ENCODE data around the gene SECISBP2. TPM values are rescaled to one million over a fixed set of nuclear protein-coding genes. Genes with fewer than 3 reads are reported as not detected.

The SECISBP2 gene
- polyA plus RNA-seq, 1 donor (not counting 4 experiments of a cell fraction or from before 2014, with no cell fraction given): 24.3 TPM

GRCh38 chr9:89379508-89380115, 61.3 kb downstream of the SECISBP2 start:
- FAIRE-seq (no peak), DNase-seq (ENCODE audit: low read depth, low spot score) (no peak)
- H3K4me2 ChIP-seq (ENCODE audit: control insufficient read depth, extremely low read depth, insufficient read depth, low read depth, low read length): no peak overlapping the region
- TF ChIP-seq EZH2 (IDR thresholded peaks at IDR 0.05; ENCODE audit: low read length): no peak
- no peak for TF ChIP-seq CTCF (optimal IDR thresholded peaks at IDR 0.05 in 1 of 3, IDR thresholded peaks at IDR 0.05 in 1 of 3, conservative IDR thresholded peaks at IDR 0.05 in 1 of 3; ENCODE audit: extremely low read depth in 1 of 3, insufficient read depth in 2 of 3, low read length in 3 of 3)
- no peaks in the 10 kb centered on the region for H4K20me1 ChIP-seq (ENCODE audit: control insufficient read depth, extremely low read depth, insufficient read depth, low read length)
- no peaks in the 10 kb centered on the region for H3K9me1 ChIP-seq (ENCODE audit: control insufficient read depth, extremely low read depth, insufficient read depth, low read length)
- no peak overlapping the region for H3K9ac ChIP-seq (ENCODE audit: control insufficient read depth, extremely low read depth, insufficient read depth, low read length)
- no peak overlapping the region for H3K4me3 ChIP-seq (ENCODE audit: control insufficient read depth in 2 of 3, extremely low read depth in 1 of 3, insufficient read depth in 2 of 3, low read depth in 1 of 3, low read length in 3 of 3)
- no peak overlapping the region for H2AFZ ChIP-seq (ENCODE audit: control insufficient read depth, low read length)
- no peaks in the 10 kb centered on the region for H3K36me3 ChIP-seq (ENCODE audit: control insufficient read depth in 2 of 2, extremely low read depth in 1 of 2, insufficient read depth in 2 of 2, low read length in 2 of 2)
- no peaks in the 10 kb centered on the region for H3K9me3 ChIP-seq (ENCODE audit: control insufficient read depth, low read depth, low read length)
- no peaks in the 10 kb centered on the region for H3K4me1 ChIP-seq (ENCODE audit: control insufficient read depth, extremely low read depth, insufficient read depth, low read length)
- H3K27ac ChIP-seq (ENCODE audit: control insufficient read depth, insufficient read depth, low read length): no peak overlapping the region
- dilution Hi-C loops (cut with MboI; ENCODE audit: extremely low pct_ligation_motif_present, low sequenced_read_pairs): no loop called here
- H3K79me2 ChIP-seq (ENCODE audit: control insufficient read depth, insufficient read depth, low read length): no peaks in the 10 kb centered on the region
- H3K27me3 ChIP-seq (ENCODE audit: control insufficient read depth, extremely low read depth, insufficient read depth, low read length): no peaks in the 10 kb centered on the region

GRCh38 chr9:89380437-89381307, 62.4 kb downstream of the SECISBP2 start:
- Histone ChIP-seq H3K27me3 (ENCODE audit: control insufficient read depth, extremely low read depth, insufficient read depth, low read length) (no peaks in the 10 kb centered on the region), H3K4me1 (ENCODE audit: control insufficient read depth, extremely low read depth, insufficient read depth, low read length) (no peaks in the 10 kb centered on the region), H3K9ac (ENCODE audit: control insufficient read depth, extremely low read depth, insufficient read depth, low read length) (no peak overlapping the region), H4K20me1 (ENCODE audit: control insufficient read depth, extremely low read depth, insufficient read depth, low read length) (no peaks in the 10 kb centered on the region), H3K9me3 (ENCODE audit: control insufficient read depth, low read depth, low read length) (no peaks in the 10 kb centered on the region), H2AFZ (ENCODE audit: control insufficient read depth, low read length) (no peak overlapping the region), H3K27ac (ENCODE audit: control insufficient read depth, insufficient read depth, low read length) (no peak overlapping the region), H3K79me2 (ENCODE audit: control insufficient read depth, insufficient read depth, low read length) (no peaks in the 10 kb centered on the region), H3K4me2 (ENCODE audit: control insufficient read depth, extremely low read depth, insufficient read depth, low read depth, low read length) (no peak overlapping the region), H3K4me3 (ENCODE audit: control insufficient read depth in 2 of 3, extremely low read depth in 1 of 3, insufficient read depth in 2 of 3, low read depth in 1 of 3, low read length in 3 of 3) (no peak overlapping the region), H3K36me3 (ENCODE audit: control insufficient read depth in 2 of 2, extremely low read depth in 1 of 2, insufficient read depth in 2 of 2, low read length in 2 of 2) (no peaks in the 10 kb centered on the region), H3K9me1 (ENCODE audit: control insufficient read depth, extremely low read depth, insufficient read depth, low read length) (no peaks in the 10 kb centered on the region)
- no peak for DNase-seq (ENCODE audit: low read depth, low spot score)
- dilution Hi-C loops (cut with MboI; ENCODE audit: extremely low pct_ligation_motif_present, low sequenced_read_pairs): no loop called here
- TF ChIP-seq EZH2 (IDR thresholded peaks at IDR 0.05; ENCODE audit: low read length) (no peak), CTCF (optimal IDR thresholded peaks at IDR 0.05 in 1 of 3, IDR thresholded peaks at IDR 0.05 in 1 of 3, conservative IDR thresholded peaks at IDR 0.05 in 1 of 3; ENCODE audit: extremely low read depth in 1 of 3, insufficient read depth in 2 of 3, low read length in 3 of 3) (no peak)
- FAIRE-seq: no peak
